ENCODE results near the gene MRPS24.

MRPS24 gene

GRCh38 chr7:43868681-43869005 lies 674 bp downstream of the MRPS24 start:
- H3K4me3 ChIP-seq (replicated peaks; ENCODE audit: low read depth, low read length) = peak overlapping the region; percentile 92
- peaks cover 7% of the 10 kb centered on the region for H3K36me3 ChIP-seq (ENCODE audit: control insufficient read depth, insufficient read depth, low read length)
- DNase-seq (ENCODE audit: extremely low read depth, insufficient read length) = no peak
- no peaks in the 10 kb centered on the region for H3K27me3 ChIP-seq (replicated peaks; ENCODE audit: control insufficient read depth, insufficient read depth, low read length)
- TF ChIP-seq, protein P1, sequence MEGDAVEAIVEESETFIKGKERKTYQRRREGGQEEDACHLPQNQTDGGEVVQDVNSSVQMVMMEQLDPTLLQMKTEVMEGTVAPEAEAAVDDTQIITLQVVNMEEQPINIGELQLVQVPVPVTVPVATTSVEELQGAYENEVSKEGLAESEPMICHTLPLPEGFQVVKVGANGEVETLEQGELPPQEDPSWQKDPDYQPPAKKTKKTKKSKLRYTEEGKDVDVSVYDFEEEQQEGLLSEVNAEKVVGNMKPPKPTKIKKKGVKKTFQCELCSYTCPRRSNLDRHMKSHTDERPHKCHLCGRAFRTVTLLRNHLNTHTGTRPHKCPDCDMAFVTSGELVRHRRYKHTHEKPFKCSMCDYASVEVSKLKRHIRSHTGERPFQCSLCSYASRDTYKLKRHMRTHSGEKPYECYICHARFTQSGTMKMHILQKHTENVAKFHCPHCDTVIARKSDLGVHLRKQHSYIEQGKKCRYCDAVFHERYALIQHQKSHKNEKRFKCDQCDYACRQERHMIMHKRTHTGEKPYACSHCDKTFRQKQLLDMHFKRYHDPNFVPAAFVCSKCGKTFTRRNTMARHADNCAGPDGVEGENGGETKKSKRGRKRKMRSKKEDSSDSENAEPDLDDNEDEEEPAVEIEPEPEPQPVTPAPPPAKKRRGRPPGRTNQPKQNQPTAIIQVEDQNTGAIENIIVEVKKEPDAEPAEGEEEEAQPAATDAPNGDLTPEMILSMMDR (IDR thresholded peaks at IDR 0.05; ENCODE audit: insufficient read depth, low read length, poor library complexity, severe bottlenecking) = no peak

DNA sequence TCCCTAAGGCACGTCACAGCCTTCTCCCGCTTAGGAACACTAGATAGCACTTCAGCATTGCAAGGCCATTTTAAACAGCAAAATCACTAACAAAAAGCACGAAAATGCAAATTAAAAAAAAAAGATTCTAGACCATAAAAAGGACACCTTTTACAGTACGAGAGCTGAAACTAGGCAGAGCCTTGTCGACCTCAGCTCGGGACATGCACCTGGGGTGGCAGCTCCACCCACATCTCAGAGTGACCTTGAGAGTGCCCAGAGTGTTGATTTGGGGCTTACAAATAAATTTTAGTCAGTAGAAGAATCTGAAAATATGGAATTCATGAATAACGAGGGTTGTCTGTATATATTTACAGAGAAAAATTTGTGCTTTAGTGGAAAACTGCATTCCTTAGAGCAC lies 1.1 kb downstream of the MRPS24 start:
- Histone ChIP-seq H3K36me3 (ENCODE audit: control insufficient read depth, insufficient read depth, low read length) (peaks cover 7% of the 10 kb centered on the region), H3K4me3 (replicated peaks; ENCODE audit: low read depth, low read length) (peak overlapping the region; percentile 92), H3K27me3 (replicated peaks; ENCODE audit: control insufficient read depth, insufficient read depth, low read length) (no peaks in the 10 kb centered on the region)
- TF ChIP-seq, protein P1 (IDR thresholded peaks at IDR 0.05; ENCODE audit: insufficient read depth, low read length, poor library complexity, severe bottlenecking) = no peak
- DNase-seq (ENCODE audit: extremely low read depth, insufficient read length) = no peak

DNA sequence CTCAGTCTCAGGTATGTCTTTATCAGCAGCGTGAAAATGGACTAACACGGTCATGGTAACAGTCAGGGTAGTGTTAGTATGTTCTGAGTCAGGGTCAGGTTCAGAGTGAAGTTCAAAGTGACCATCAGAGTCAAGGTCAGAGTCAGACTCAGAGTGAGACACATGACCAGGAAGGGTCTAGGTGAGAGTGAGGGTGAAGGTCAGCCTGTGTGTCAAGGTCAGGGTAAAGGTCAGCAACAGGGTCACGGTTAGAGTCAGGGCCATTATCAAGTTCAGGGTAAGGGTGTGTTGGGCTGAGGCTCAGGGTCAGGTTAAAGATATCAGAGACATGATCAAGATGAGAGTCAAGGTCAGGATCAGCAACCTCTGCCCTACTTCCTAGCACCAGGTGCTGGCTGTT lies 4.0 kb downstream of the MRPS24 start:
- no peak for DNase-seq (ENCODE audit: extremely low read depth, insufficient read length)
- TF ChIP-seq, protein P1 (IDR thresholded peaks at IDR 0.05; ENCODE audit: insufficient read depth, low read length, poor library complexity, severe bottlenecking) = no peak
- peaks cover 7% of the 10 kb centered on the region for H3K36me3 ChIP-seq (ENCODE audit: control insufficient read depth, insufficient read depth, low read length)

DNA sequence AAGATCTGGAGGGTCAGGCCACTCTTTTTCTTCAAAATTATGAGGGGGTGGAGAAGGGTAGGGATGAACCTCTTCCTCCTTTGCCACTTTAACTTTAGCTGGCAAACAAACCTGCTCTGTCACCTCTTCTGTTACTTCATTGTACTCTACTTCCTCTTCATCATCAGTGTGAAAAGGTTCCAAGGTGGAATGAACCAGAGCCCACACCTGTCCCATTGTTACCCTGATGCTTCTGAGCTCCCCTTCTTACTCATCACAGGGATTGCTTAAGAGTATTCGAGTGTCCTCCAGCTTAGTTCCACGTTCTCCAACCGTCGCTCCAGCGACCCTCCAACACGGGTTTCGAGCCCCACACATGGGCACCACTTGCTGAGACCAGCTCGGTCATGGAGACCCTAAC lies 5.2 kb downstream of the MRPS24 start:
- no peak for DNase-seq (ENCODE audit: extremely low read depth, insufficient read length)
- Histone ChIP-seq H3K36me3 (ENCODE audit: control insufficient read depth, insufficient read depth, low read length) (peaks cover 7% of the 10 kb centered on the region), H3K4me3 (replicated peaks; ENCODE audit: low read depth, low read length) (no peak overlapping the region), H3K27me3 (replicated peaks; ENCODE audit: control insufficient read depth, insufficient read depth, low read length) (no peaks in the 10 kb centered on the region)
- TF ChIP-seq, protein P1 (IDR thresholded peaks at IDR 0.05; ENCODE audit: insufficient read depth, low read length, poor library complexity, severe bottlenecking) = no peak

More for the DNA sequence above, 4.0 kb downstream of the MRPS24 start:
- Histone ChIP-seq H3K27me3 (replicated peaks; ENCODE audit: control insufficient read depth, insufficient read depth, low read length) (no peaks in the 10 kb centered on the region), H3K4me3 (replicated peaks; ENCODE audit: low read depth, low read length) (no peak overlapping the region)

DNA sequence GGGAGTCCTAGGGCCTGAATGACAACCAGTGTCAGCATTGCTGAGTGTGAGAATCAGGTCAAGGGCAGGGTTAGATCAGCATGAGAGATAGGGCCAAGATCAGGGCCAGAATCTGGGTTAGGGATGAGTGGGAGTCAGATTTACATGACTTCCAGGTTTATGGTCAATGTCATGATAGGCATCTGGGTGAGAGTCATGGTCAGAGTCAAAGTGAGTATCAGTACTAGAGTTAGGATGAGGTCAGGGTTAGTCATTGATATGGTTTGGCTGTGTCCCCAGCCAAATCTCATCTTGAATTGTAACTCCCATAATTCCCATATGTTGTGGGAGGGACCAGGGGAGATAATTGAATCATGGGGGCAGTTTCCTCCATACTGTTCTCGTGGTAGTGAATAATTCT lies 12.3 kb downstream of the MRPS24 start:
- Histone ChIP-seq H3K36me3 (ENCODE audit: control insufficient read depth, insufficient read depth, low read length) (no peaks in the 10 kb centered on the region), H3K27me3 (replicated peaks; ENCODE audit: control insufficient read depth, insufficient read depth, low read length) (no peaks in the 10 kb centered on the region), H3K4me3 (replicated peaks; ENCODE audit: low read depth, low read length) (no peak overlapping the region)
- DNase-seq (ENCODE audit: extremely low read depth, insufficient read length) = no peak
- TF ChIP-seq, protein P1 (IDR thresholded peaks at IDR 0.05; ENCODE audit: insufficient read depth, low read length, poor library complexity, severe bottlenecking) = no peak

- Histone ChIP-seq H3K4me3 (replicated peaks; ENCODE audit: low read depth, low read length) (no peak overlapping the region), H3K27me3 (replicated peaks; ENCODE audit: control insufficient read depth, insufficient read depth, low read length) (no peaks in the 10 kb centered on the region), H3K36me3 (ENCODE audit: control insufficient read depth, insufficient read depth, low read length) (no peaks in the 10 kb centered on the region)
- TF ChIP-seq, protein P1 (IDR thresholded peaks at IDR 0.05; ENCODE audit: insufficient read depth, low read length, poor library complexity, severe bottlenecking) = no peak
- no peak for DNase-seq (ENCODE audit: extremely low read depth, insufficient read length)
These were observed 13.0 kb downstream of the MRPS24 start for GRCh38 chr7:43856316-43856715.

Data from GM06990 (cell line).